ENCODE measurements around the gene FAM83C.

GRCh38 chr20:35320396-35321126, 28.3 kb upstream of the FAM83C start:
- TF ChIP-seq SP1 (IDR thresholded peaks at IDR 0.05) (no peak), TARDBP (IDR thresholded peaks at IDR 0.05) (no peak), FOXM1 (IDR thresholded peaks at IDR 0.05; ENCODE audit: borderline replicate concordance) (no peak), FOXK2 (IDR thresholded peaks at IDR 0.05) (no peak)

Data from HEK293T (cell line).